COR-L47 (cell line): ENCODE results near the gene DDX4.

Experiments used
- DNase-seq: peaks from one replicate; lab custom pipeline; 2025; lab: John Stamatoyannopoulos, UW

DDX4 gene

DNA sequence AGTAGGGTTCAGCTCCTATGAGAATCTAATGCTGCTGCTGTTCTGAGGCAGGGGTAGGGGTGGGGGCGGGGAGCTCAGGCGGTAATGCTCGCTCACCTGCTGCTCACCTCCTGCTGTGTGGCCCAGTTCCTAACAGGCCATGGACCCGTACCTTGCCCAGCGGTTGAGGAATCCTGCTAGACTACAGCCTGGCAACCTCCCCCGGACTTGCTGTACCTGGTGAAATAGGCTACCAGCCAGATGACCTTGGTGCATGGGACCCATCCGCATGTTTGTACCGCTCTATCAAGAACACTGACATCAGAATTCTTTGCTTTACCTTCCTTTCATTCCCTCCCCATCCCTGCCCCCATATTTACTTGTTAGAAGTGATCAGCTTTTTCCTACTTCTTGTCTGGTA lies 128.6 kb downstream of the DDX4 start:
- no peak for DNase-seq
